A172 (cell line): Measurements from ENCODE around the gene PIGH. TPM values are rescaled to one million over a fixed set of nuclear protein-coding genes. Genes with fewer than 3 reads are reported as not detected.

Experiments used
- DNase-seq: peaks from one replicate; pipeline ENCODE4 v3.0.0-alpha.2; 2015; ENCODE audit warnings: low spot score
- total RNA-seq: library from RNA; depleted of rRNA; stranded (reverse); fragments of >200 nt; shearing (Covaris generic); gene quantifications from 2 replicates; pipeline ENCODE4 v1.2.3, GENCODE V29; 2014

PIGH gene
- total RNA-seq, 1 experiment from 2014 or later, result 18.6 TPM

GRCh38 chr14:67574806-67575205, 25.3 kb downstream of the PIGH start:
- no peak for DNase-seq

GRCh38 chr14:67574156-67574555, 25.9 kb downstream of the PIGH start:
- DNase-seq, result no peak

GRCh38 chr14:67573228-67574010, 26.6 kb downstream of the PIGH start:
- no peak for DNase-seq

GRCh38 chr14:67572608-67573007, 27.5 kb downstream of the PIGH start:
- no peak for DNase-seq

- no peak for DNase-seq
These were observed 28.1 kb downstream of the PIGH start for GRCh38 chr14:67571991-67572323.

- peak; percentile 18 for DNase-seq
These were observed 28.6 kb downstream of the PIGH start for GRCh38 chr14:67571275-67571990.

- DNase-seq, result no peak
These were observed 29.6 kb downstream of the PIGH start for GRCh38 chr14:67570453-67570852.

GRCh38 chr14:67569651-67570290, 30.3 kb downstream of the PIGH start:
- no peak for DNase-seq

- no peak for DNase-seq
These were observed 30.9 kb downstream of the PIGH start for GRCh38 chr14:67569011-67569650.

- no peak for DNase-seq
These were observed 32.4 kb downstream of the PIGH start for GRCh38 chr14:67567654-67568053.

- no peak for DNase-seq
These were observed 33.2 kb downstream of the PIGH start for GRCh38 chr14:67566908-67567307.

GRCh38 chr14:67564236-67564635, 35.8 kb downstream of the PIGH start:
- no peak for DNase-seq

GRCh38 chr14:67562776-67563150, 37.3 kb downstream of the PIGH start:
- DNase-seq, result no peak

GRCh38 chr14:67562025-67562775, 37.9 kb downstream of the PIGH start:
- no peak for DNase-seq

- no peak for DNase-seq
These were observed 40.4 kb downstream of the PIGH start for GRCh38 chr14:67559639-67560038.

- no peak for DNase-seq
These were observed 42.4 kb downstream of the PIGH start for GRCh38 chr14:67557656-67558055.

GRCh38 chr14:67557118-67557517, 43.0 kb downstream of the PIGH start:
- DNase-seq, result peak; percentile 73

- DNase-seq, result no peak
These were observed 43.4 kb downstream of the PIGH start for GRCh38 chr14:67556671-67557070.

GRCh38 chr14:67555518-67556090, 44.5 kb downstream of the PIGH start:
- no peak for DNase-seq

GRCh38 chr14:67554341-67554740, 45.7 kb downstream of the PIGH start:
- DNase-seq, result no peak

- no peak for DNase-seq
These were observed 46.5 kb downstream of the PIGH start for GRCh38 chr14:67553547-67553946.
